Glomerular visceral epithelial cell (primary cell): ENCODE data around the gene GAD1.
A peak's percentile ranks its signal among the peaks of the same experiment; 100 is the strongest.

ENCODE experiments used
- DNase-seq: peaks from one replicate; pipeline ENCODE4 v3.0.0-alpha.2; 2016; ENCODE audit errors: extremely low spot score

Gene GAD1

DNA sequence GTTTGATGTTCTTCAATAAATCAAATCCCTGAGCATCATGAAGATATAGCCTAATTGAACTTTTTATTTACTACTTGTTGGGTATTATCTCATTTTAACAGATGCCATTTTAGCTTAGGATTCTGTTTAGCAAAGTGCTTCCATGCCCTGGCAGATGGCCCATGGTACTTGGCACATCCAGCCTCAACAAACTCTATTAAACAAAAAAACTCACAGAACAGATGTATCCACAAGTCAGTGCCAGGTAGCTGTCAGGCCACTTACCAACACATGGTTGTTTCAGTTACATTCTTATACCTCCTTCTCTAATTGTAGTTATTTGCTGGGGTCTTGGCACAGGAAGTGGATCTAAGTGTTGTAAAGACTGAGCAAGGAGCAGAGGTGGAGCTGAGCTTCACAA, 29.6 kb downstream of the GAD1 start:
- no peak for DNase-seq

DNA sequence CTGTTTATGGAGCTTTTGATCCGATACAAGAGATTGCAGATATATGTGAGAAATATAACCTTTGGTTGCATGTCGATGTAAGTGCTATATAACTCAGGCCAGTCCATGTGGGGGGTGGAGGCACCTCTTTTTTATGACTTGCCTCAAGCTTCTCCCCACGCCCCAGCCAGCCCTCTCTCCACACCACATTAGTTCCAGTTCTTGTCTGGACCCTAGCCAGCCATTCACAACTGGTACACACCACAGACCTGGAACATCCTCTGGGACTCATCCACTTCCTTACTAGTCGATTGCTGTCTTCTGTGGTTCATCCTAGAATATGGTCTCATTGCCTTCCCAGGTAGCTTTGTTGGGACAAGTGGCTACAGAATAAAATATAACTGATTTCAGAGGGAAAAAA, 31.0 kb downstream of the GAD1 start:
- no peak for DNase-seq

DNA sequence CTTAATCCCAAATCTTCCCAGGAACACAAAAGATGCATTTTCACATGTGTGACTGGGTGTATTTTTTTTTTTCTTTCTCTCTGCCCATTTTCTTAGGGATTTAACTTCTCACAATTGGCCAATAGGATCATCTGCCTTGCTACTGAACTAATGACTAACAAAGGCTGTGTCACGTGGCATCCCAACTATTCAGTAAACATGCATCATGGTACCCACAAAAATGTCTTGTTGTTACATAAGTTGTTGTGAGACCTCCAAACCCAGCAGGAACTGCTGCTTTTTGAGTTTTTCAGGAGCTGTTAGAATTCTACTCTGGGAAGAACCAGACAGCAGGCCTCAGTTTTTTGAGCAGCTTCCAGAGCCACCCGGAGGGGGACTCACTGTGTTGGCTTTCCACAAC, 31.9 kb downstream of the GAD1 start:
- no peak for DNase-seq

DNA sequence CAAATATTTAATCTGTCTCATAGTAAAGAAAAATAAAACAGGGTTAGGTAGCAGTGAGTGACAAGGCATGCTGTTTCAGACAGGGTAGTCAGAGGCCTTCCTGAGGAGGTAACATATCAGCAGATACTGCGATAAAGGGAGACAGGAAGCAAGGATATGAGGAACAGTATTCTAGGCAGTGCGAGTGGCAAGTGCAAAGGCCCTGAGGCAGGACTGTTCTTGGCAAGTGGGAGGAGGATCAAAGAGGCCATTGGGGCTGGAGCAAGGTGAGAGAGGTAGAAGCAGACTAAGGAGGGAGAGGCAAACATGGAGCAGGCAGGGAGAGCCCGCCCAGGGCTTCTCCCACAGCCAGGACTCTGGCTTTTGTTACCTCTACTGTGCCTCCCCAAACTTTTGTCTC, 33.6 kb downstream of the GAD1 start:
- no peak for DNase-seq

- DNase-seq: no peak
Measured at GRCh38 chr2:170851635-170852034, 34.9 kb downstream of the GAD1 start.

GRCh38 chr2:170856066-170856465, 39.4 kb downstream of the GAD1 start:
- DNase-seq: no peak

DNA sequence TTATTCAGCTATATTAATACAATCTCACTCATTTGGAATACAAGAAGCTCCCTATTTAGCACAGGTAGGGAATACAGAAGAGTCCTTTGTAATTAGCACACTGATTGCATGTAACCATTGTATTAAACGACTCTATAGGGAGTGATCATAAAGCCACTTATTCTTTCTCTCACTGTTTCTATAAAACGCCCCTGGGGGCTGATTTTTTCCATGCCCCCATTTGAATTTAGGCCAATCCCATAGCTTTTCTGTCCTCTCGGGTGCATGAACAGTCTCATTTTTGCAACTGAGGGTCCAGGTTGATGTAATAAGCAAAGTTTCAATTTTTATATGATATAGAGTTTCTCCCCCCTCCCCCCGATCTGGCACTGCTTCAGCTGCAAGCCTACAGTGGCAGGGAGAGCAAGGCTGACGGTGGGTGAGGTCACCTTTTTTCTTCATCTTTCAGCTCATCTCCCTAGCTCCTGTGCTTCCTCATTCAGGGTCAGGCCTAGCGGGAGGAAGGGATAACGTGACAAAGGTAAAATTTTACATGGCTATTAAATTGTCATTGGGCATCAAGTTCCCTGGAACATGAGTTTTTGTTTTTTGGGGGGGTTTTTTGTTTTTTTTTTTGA, 45.7 kb downstream of the GAD1 start:
- DNase-seq: no peak

- no peak for DNase-seq
Measured at GRCh38 chr2:170863087-170863486, 46.4 kb downstream of the GAD1 start.

- no peak for DNase-seq
Measured at GRCh38 chr2:170869036-170869435, 52.3 kb downstream of the GAD1 start.

DNA sequence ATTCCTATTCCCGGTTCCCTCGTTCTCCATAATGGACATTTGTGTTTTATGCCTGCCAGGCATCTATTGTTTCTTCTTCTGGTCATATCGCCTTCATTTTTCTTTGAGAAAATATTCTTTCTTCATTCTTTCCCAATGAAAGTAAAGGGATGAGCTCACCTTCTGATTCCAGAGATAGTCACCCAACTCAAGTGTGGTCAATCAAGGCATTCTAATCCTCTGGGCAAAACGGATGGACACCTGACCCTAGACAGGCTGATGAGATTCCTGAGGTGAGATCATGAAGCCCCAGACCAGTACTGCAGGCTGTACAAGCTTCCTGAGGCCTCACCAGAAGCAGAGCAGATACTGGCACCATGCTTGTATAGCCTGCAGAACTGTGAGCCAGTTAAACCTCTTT, 52.8 kb downstream of the GAD1 start:
- DNase-seq: no peak

DNA sequence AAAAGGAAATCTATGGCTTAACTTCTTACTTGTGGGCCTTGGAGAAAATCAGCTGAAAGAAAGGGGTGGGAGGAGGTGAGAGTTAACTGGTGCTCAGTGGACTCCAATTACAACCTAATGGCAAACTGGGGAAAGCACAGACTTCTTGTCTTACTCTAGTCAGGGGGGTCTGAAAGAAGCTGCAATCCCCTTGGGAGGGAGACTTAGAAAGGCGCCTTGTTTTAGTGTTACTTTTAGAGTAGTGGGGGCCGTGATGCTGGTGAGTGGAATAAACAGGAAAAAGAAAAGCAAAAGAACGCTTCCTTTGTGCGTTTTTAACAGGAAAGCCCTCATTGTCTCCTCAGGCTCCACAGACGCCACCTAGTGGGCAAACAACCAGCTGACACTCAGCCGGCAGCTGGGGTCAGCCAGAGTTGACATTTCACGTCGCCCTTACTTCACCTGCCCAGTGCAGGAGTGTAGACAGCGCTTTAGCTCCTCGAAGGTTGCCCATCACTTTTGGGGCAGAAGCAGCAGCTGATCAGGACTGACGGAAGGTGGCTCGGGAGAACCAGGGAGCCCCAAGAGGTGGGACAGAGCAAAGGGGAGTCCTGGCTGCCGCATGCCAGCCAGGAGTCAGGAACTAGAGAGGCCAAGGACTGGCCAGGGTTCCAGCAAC, 56.5 kb downstream of the GAD1 start:
- DNase-seq: peak; percentile 74

DNA sequence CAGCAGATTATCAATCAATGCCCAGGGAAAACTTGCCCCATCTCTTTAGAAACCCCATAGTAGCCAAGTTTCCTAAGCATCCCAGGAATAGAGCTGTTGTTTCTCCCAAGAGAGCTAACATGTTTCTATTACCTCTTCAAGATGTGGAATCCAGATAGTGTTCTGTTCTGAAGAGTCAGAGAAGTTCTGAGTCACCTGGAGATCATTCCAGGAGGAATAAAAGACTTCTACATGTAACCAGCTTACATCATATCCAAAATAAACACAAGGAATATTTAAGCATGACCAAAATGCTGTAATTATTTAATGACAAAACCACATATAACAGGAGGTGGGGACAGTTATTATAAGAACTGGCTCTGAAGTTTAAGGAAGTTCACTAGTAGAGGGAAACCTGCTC, 61.4 kb downstream of the GAD1 start:
- peak; percentile 30 for DNase-seq

DNA sequence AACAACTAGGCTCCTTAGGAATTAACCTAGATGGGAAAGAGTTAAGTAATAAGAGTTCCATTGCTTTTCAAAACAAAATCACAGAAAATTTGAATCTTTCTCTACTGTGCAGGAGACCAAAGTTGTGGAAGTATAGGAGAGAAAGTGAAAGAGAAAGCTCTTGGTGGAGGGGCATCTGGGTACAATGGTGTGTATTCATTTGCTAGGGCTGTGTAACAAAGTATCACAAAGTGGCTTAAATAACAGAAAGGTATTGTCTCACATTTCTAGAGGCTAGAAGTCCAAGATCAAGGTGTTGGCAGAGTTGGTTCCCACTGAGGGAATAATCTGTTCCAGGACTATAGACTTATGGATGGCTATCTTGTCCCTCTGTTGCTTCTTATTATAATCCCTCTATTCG, 61.8 kb downstream of the GAD1 start:
- no peak for DNase-seq

GRCh38 chr2:170881840-170882239, 65.2 kb downstream of the GAD1 start:
- no peak for DNase-seq

- no peak for DNase-seq
Measured at GRCh38 chr2:170882758-170883157, 66.1 kb downstream of the GAD1 start.

DNA sequence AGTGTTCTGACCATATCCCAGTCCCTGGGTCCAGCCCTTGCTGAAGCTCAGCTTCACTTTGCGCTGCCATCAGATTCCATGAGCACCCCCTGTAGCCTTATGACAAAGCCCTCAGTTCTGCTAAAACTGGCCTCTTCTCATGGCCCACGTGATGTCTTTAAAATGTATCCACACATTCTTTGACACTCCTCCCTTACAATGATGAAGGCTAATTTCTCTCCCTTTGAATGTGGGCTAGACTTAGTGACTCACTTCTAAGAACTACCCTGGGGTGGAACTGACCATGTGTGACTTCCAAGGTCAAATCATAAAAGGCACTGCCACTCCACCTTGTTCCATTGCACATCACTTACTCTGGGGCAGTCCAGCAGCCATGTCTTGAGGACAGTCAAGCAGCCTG, 67.0 kb downstream of the GAD1 start:
- DNase-seq: peak; percentile 55

DNA sequence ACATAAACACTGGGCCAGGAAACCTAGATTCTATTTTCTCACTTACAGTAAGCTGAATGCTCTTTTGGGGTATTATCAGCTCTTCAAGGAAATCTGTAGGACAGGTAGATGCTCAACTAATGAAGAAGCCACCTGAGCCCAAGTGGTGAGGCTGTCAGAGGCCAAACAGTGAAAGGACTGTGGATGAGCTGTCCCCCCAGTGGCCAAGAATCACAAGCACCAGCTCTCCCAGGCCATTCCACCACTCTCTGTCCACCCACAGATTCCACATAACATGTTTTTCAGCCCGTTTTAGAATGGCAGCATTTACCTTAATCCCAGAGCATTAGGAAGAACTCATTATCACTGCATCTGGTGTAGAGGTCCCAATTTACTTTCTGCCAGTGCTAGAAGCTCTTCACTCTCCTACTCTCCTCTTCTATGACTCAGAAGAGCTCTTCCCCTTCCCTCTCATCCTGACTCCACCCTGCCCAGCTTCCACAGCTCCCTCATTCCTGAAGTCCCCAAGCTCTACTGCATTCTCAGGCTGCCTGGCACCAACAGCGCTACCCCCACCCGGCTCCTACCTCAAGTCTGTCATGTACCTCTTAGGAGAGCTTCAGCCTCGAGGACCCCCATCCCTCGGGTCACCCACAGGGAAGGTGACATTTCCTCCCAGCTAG, 68.6 kb downstream of the GAD1 start:
- no peak for DNase-seq

GRCh38 chr2:170886386-170886785, 69.7 kb downstream of the GAD1 start:
- peak; percentile 70 for DNase-seq

- no peak for DNase-seq
Measured at GRCh38 chr2:170887496-170887895, 70.8 kb downstream of the GAD1 start.

DNA sequence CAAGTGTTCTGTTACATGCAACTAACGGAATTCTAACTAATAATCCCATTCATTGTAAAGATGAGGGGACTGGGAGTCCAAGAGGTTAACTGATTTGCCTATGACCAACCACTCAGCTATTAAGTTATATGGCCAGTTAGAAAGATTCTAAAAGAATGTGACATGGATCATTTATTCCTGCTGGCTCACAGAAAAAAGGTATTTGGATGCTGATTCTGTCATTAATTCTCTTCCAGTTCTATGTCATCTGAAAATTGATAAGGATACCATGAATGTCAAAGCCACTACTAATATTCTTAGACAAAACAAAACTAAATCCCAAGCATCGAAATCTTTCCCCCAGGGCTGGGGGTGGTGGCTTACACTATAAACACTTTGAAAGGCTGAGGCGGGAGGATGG, 71.2 kb downstream of the GAD1 start:
- no peak for DNase-seq

GRCh38 chr2:170891893-170892292, 75.2 kb downstream of the GAD1 start:
- no peak for DNase-seq

DNA sequence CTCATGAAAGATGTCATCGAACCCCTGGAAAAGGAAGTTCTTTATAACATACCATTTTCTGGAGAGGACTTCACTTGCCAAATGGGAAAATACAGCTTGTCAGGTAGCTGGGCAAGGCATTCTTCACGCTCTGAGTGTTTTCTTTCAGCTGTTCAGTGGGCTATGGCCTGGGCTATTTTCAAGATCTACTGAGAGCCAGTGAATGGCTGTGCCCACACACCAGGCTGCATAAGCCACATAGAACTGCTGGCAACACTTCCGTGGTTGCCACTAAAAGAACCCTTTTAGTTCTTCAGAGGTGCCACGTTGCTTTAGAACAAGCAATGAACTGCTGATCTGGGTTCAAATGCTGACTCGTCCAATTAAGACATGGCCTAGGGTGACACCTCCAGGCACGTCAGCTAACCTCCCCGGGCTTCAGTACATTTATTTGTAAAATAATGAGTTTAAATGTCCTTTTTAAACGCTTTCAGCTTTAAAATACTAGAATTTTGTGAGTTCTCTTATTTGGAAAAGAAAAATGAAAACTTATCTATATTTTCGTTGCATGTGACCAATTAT, 75.8 kb downstream of the GAD1 start:
- no peak for DNase-seq
